ENCODE data around the gene PRR33.

The PRR33 gene

DNA sequence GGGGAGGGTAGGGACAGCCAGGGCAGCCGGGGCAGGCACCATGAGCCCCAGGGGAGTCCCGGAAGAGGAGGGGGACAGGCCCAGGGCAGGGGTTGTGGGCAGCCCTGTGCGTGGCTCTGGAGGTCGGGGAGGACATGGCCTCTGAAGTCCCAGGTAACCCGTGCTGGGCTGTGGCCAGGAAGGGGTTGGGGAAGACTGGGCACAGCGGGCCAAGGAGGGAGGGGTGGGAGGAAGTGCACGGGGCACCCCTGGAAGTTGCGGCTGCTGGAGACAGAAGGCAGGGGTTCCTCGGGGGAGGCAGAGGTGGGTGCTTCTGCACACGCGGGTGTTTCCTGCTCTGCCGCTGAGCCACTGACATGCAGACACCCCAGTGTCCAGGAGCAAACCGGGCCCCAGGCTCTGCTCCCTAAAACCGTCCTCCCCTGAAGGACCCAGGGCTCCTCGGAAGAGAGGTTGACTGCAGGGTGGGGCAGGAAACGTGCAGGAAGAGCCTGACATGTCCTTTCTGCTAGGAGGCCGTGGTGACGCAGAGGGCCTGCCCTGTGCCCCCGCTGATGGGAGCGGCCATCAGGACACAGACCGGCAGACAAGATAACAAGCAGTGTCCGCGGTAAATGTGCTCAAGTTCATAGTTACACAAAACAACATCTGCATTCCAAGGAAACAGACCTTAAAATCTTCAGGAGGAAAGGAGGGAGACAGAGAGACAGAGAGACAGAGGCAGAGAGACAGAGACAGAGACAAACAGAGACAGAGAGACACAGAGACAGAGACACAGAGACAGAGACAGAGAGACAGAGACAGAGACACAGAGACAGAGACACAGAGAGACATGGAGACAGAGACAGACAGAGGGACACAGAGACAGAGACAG, 47.2 kb downstream of the PRR33 start:
- Mint-ChIP-seq H3K36me3 (ENCODE audit: low read depth) (no peaks in the 10 kb centered on the region), H3K4me3 (peak overlapping the region; percentile 75), H3K9me3 (no peaks in the 10 kb centered on the region), H3K4me1 (ENCODE audit: low read depth) (peaks cover 40% of the 10 kb centered on the region), H3K27me3 (ENCODE audit: low read depth) (no peaks in the 10 kb centered on the region), H3K27ac (peak overlapping the region; percentile 86)
- peak; percentile 48 for DNase-seq (ENCODE audit: low spot score)

DNA sequence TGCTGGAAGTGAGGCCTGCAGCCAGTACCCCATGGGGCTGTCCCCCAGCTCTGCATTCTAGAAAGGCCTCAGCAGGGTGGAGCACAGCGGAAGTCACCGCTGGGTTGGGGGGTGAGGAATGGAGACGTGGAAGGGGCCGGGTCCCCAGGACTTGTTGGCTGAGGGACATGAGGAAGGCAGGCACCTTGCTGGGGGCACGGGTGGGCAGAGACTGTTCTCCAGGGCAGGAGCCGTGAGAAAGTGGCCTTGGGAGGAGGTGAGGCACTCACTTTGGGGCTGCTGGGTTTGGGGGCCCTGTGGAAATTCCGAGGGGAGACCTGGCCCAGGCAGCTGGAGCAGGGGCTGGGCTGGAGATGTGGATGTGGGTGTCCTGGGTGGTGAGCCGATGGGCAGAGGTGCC, 47.9 kb downstream of the PRR33 start:
- Mint-ChIP-seq H3K4me1 (ENCODE audit: low read depth) (peaks cover 39% of the 10 kb centered on the region), H3K9me3 (no peaks in the 10 kb centered on the region), H3K4me3 (peak overlapping the region; percentile 75), H3K36me3 (ENCODE audit: low read depth) (no peaks in the 10 kb centered on the region), H3K27me3 (ENCODE audit: low read depth) (no peaks in the 10 kb centered on the region), H3K27ac (peak overlapping the region; percentile 86)
- no peak for DNase-seq (ENCODE audit: low spot score)

DNA sequence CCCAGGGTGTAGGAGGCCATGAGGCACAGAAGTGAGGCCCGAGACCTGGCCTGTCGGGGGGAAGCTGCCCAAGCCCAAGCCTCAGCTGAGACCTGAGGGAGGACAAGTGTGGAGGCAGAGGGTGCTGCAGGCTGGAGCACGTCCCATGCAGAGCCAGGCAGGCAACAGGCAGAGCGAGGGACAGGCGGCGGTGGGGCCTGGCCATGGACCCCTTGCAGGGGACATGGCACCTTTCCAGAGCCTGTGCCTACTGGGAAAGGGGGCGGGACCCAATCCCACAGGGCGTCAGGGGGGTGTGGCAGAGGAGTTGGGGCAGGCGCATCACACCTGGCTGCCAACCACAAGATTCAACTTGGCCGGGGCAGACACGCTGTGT, 48.6 kb downstream of the PRR33 start:
- H3K36me3 Mint-ChIP-seq (ENCODE audit: low read depth), result no peaks in the 10 kb centered on the region
- DNase-seq (ENCODE audit: low spot score), result no peak
- H3K4me3 Mint-ChIP-seq, result peak overlapping the region; percentile 75
- H3K9me3 Mint-ChIP-seq, result no peaks in the 10 kb centered on the region
- peaks cover 37% of the 10 kb centered on the region for H3K4me1 Mint-ChIP-seq (ENCODE audit: low read depth)
- no peaks in the 10 kb centered on the region for H3K27me3 Mint-ChIP-seq (ENCODE audit: low read depth)
- peak overlapping the region; percentile 86 for H3K27ac Mint-ChIP-seq

DNA sequence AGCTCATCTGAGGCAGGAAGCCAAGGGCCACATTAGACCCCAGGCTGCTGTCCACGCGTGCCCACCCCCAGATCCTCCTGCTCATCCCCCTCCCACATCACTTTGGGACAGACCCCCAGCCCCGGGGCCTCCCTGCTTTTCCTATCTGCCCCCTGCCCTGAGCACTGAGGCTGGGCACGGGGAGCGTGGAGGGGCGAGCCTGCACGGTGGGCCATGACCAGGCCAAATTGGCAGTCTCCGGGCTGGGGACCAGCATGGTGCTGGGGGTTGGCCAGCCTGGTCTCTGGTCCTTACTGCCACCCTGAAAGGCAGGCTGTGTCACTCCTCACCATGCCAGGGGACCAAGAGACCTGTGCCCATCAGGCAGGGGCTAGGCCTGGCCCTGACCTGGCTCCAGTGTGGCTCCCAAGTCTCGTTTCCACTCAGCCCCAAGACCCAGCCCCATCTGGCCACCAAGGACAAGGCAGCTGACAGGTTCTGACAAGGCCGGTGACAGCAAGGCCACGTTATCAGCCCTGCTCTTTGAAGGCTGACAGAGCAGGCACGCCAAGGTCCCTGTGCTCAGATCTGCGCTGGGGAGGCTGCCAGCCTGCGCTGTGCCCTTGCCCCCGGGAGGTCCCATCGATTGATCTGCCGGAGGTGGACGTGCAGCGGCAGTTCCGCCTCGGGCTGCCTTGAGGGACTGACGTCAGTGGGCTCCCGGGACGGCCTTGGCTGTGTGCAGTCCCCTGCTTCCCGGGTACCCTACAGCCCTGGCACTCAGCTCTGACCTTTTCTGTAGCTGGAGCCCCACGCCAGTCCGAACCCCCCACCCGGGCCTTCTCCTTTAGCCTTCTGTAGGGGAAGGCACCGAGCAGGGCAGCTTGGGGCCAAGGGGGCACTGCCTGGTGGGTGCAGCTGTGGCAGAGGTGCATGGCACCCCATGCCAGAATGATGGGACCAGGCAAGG, 49.3 kb downstream of the PRR33 start:
- H3K9me3 Mint-ChIP-seq, result no peaks in the 10 kb centered on the region
- no peaks in the 10 kb centered on the region for H3K27me3 Mint-ChIP-seq (ENCODE audit: low read depth)
- no peak for DNase-seq (ENCODE audit: low spot score)
- peaks cover 33% of the 10 kb centered on the region for H3K4me1 Mint-ChIP-seq (ENCODE audit: low read depth)
- peak overlapping the region; percentile 75 for H3K4me3 Mint-ChIP-seq
- no peaks in the 10 kb centered on the region for H3K36me3 Mint-ChIP-seq (ENCODE audit: low read depth)
- peak overlapping the region; percentile 86 for H3K27ac Mint-ChIP-seq

DNA sequence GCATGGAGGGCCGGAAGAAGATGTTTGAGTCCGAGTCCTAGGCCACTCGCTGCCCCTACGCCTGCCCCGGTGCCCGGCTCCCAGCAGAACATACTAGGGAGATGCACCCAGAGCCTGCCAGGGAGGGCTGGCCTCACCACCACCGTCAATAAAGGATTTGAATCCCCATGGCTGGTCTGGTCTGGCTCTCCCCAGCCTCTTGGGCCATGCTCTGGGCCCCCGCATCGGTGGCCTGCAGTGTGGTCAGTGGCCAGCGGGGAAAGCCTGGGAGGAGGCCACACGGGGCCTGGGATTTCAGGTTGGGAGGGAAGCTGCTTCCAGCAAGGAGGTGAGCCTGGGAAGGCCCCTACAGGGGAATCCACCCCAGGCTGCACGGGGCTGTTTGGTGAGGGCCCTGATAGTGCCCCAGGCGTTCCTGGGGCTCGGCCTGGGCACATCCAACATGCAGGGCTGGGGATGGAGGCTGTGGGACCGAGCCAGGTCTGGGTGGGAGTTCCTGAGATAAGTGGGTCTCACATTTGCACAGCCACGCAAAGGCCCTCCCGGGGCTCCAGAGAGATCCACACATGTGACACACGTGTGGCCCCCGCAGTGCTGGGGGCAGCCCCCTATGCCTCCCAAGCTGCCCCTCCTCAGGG, 50.1 kb downstream of the PRR33 start:
- peaks cover 30% of the 10 kb centered on the region for H3K4me1 Mint-ChIP-seq (ENCODE audit: low read depth)
- H3K36me3 Mint-ChIP-seq (ENCODE audit: low read depth), result no peaks in the 10 kb centered on the region
- H3K27ac Mint-ChIP-seq, result no peak overlapping the region

DNA sequence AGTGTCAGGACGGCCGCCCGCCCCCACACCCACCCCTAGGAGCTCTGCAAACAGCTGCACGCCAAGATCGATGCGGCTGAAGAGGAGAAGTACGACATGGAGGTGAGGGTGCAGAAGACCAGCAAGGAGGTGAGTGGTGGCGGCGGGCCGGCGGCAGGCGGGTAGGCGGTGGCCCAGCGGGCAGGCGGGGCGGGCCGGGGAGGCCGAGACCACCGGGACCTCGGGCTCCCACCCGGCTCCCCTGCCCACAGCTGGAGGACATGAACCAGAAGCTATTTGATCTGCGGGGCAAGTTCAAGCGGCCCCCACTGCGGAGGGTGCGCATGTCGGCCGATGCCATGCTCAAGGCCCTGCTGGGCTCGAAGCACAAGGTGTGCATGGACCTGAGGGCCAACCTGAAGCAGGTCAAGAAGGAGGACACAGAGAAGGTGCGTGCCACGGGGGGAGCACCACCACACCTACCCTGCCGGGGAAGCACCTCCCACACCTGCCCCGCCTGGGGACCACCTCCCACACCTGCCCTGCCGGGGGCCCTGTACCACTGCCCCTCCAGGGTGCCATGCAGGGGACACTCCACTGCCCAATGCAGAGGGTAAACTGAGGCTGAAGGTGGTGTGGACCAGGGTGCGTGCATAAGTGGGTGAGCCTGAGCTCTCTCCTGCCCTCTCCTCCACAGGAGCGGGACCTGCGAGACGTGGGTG, 50.8 kb downstream of the PRR33 start:
- DNase-seq (ENCODE audit: low spot score), result no peak
- no peak overlapping the region for H3K4me3 Mint-ChIP-seq
- H3K9me3 Mint-ChIP-seq, result no peaks in the 10 kb centered on the region
- no peaks in the 10 kb centered on the region for H3K27me3 Mint-ChIP-seq (ENCODE audit: low read depth)
- H3K4me1 Mint-ChIP-seq (ENCODE audit: low read depth), result peaks cover 27% of the 10 kb centered on the region
- no peak overlapping the region for H3K27ac Mint-ChIP-seq
- H3K36me3 Mint-ChIP-seq (ENCODE audit: low read depth), result no peaks in the 10 kb centered on the region

More for the DNA sequence above, 50.1 kb downstream of the PRR33 start:
- H3K9me3 Mint-ChIP-seq, result no peaks in the 10 kb centered on the region
- DNase-seq (ENCODE audit: low spot score), result no peak
- H3K4me3 Mint-ChIP-seq, result no peak overlapping the region
- H3K27me3 Mint-ChIP-seq (ENCODE audit: low read depth), result no peaks in the 10 kb centered on the region

DNA sequence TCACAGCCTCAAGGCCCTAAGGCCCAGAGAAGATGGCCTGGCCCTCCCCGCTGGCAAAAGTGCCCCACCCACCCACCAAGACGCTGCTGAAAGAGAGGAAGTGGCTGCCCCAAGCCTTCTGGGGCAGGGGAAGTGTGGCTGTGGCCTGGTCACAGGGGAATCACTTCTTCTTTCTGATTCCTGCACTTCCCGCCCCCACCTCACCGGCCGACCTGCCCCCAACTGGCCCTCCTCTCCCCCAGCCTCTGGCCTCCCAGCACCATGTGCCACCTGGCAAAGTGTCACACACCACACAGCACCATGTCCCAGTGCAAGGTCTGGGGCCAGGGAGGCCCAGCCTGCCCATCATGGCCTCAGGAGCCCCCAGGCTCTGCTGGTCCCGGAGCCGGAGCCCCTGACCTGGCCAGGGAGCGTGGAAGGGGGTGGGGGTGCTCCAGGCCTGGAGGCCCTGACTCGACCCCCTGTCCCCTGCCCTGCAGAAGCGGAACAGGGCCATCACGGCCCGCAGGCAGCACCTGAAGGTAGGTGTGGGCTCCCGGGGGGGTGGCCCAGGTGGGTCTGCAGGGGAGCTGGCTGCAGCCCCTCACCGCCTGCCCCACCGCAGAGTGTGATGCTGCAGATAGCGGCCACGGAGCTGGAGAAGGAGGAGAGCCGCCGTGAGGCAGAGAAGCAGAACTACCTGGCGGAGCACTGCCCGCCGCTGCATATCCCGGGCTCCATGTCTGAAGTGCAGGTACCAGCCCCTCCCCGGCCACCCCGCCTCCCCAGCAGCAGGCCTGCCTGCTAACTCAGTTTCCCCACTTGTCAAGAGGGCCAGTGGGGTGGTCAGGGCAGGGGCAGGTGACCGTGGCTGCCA, 51.5 kb downstream of the PRR33 start:
- Mint-ChIP-seq H3K27ac (peak overlapping the region; percentile 31), H3K9me3 (no peaks in the 10 kb centered on the region), H3K4me3 (peak overlapping the region; percentile 12), H3K36me3 (ENCODE audit: low read depth) (no peaks in the 10 kb centered on the region), H3K27me3 (ENCODE audit: low read depth) (no peaks in the 10 kb centered on the region), H3K4me1 (ENCODE audit: low read depth) (peaks cover 23% of the 10 kb centered on the region)
- DNase-seq (ENCODE audit: low spot score), result no peak

DNA sequence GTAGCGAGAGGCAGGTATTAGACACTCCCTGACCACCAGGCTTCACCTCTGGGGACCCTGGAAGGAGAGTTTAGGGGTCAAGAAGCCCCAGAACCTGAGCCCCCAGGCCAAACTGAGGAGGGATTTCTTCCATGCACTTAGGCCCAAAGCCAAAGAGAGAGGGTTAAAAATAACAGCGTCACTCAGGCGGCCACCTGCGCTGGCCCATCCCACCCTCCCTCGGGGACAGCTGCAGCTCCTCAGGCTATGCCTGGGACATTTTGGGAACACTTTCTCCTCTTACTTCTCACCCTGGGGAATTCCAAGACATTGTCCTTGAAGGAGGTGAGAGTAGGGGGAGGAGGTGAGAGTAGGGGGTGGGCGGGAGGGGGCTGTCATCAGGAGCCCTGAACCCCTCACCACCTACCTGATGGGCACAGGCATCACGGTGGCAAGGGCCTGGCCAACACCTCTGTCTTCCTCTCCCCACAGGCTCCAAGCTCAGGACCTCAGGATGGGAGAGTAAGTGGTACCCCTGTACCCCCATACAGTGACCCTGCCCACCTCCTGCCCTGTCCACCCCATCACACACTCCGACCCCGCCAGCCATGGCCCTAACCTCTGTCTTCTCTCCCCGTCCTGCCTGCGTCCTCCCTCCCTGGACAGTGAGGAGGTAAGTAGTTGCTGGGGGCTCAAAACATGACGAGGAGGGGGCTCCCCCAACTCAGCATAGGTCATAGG, 52.3 kb downstream of the PRR33 start:
- no peaks in the 10 kb centered on the region for H3K27me3 Mint-ChIP-seq (ENCODE audit: low read depth)
- H3K4me1 Mint-ChIP-seq (ENCODE audit: low read depth), result peaks cover 15% of the 10 kb centered on the region
- peak overlapping the region; percentile 26 for H3K27ac Mint-ChIP-seq
- DNase-seq (ENCODE audit: low spot score), result no peak
- peak overlapping the region; percentile 12 for H3K4me3 Mint-ChIP-seq
- no peaks in the 10 kb centered on the region for H3K9me3 Mint-ChIP-seq
- no peaks in the 10 kb centered on the region for H3K36me3 Mint-ChIP-seq (ENCODE audit: low read depth)

DNA sequence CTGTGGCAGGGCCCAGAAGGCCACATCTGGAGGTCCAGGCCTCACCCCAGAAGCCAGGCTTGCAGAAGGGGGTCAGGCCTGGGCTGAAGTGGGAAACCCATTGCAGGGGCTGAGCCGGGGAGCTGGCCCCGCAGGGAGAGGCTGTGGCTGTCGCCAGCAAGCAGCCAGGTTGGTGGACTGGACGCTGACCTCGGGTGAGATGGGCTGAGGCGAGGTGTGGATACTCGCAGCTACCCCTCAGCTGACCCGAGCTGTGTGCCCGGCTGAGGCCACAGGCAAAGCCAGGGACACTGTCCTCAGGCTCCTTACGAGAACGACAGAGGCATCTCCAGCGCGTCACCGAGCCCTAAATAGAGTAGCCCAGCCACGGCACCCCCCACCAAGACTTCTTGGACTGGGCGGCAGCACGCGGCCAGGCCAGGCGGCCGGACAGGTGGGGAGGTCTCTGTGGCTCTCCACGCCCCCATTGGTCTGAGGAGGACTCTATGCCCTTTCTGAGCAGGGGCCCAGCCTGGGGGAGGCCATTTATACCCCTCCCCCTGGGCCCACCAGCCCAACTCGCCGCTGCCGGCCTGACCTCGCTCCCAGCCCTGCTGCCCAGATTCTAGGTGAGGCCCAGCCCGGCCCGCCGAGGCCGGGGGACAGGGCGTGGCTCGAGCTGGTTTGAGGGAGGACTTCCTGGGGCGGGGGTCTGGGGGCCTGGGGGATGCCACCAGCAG, 53.1 kb downstream of the PRR33 start, which contains the start of gene TNNI2:
Gene TNNI2, plus strand, starts transcription at position 556 of the 719 bp plus-strand sequence. CDS start 716 bp downstream, outside the sequence.
- Mint-ChIP-seq H3K36me3 (ENCODE audit: low read depth) (no peaks in the 10 kb centered on the region), H3K9me3 (no peaks in the 10 kb centered on the region), H3K4me1 (ENCODE audit: low read depth) (peaks cover 9% of the 10 kb centered on the region), H3K27ac (peak within 1 kb of the TSS; percentile 26), H3K4me3 (peak within 1 kb of the TSS; percentile 12), H3K27me3 (ENCODE audit: low read depth) (no peaks in the 10 kb centered on the region)
- no peak for DNase-seq (ENCODE audit: low spot score)
